ENCODE results near the gene RPAP3. TPM values are rescaled to one million over a fixed set of nuclear protein-coding genes. Genes with fewer than 3 reads are reported as not detected.

Gene RPAP3
- total RNA-seq, 1 experiment from 2014 or later = 44.3 TPM

DNA sequence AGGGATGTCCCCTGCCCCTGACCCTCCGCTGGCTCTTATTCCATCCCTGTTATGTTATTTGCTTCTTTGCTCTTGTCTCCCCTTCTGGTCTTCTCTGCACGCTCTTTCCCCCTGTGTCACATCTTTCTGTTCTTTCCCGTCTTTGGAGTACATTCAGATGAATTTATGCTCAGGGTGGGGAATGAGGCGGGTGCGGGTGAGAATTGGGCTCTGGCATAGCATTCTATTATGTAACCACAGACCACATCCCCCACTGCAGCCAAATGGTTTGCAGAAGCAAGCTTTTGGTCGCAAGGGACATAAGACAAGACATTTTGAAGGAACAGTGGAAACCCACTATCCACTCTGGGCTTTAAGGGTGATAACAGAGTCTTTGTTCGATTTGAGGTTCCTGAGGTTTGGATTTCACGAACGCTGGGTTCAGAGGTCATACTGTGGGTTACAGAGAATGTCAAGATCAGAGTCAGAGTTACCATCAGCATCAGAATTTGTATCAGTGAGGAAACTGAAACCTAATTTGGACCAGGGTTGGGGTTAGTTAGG, 15.7 kb upstream of the RPAP3 start:
- Mint-ChIP-seq H3K36me3 (no peaks in the 10 kb centered on the region), H3K4me1 (peaks cover 18% of the 10 kb centered on the region), H3K4me3 (no peak overlapping the region), H3K27me3 (ENCODE audit: low read depth) (peaks cover 61% of the 10 kb centered on the region), H3K27ac (no peak overlapping the region), H3K9me3 (no peaks in the 10 kb centered on the region)
- no peak for DNase-seq (ENCODE audit: low spot score)
- TF ChIP-seq, protein P1, sequence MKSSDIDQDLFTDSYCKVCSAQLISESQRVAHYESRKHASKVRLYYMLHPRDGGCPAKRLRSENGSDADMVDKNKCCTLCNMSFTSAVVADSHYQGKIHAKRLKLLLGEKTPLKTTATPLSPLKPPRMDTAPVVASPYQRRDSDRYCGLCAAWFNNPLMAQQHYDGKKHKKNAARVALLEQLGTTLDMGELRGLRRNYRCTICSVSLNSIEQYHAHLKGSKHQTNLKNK (CRISPR knock-in tag; IDR thresholded peaks at IDR 0.05) = no peak
- TF ChIP-seq ZNF396 (CRISPR knock-in tag; IDR thresholded peaks at IDR 0.05; ENCODE audit: borderline replicate concordance) (no peak), ATF1 (CRISPR knock-in tag; IDR thresholded peaks at IDR 0.05) (no peak), TP53 (CRISPR knock-in tag; IDR thresholded peaks at IDR 0.05) (no peak), MXD4 (CRISPR knock-in tag; IDR thresholded peaks at IDR 0.05; ENCODE audit: borderline replicate concordance) (no peak), FOXJ3 (CRISPR knock-in tag; IDR thresholded peaks at IDR 0.05; ENCODE audit: borderline replicate concordance) (no peak), TEAD1 (CRISPR knock-in tag; IDR thresholded peaks at IDR 0.05) (no peak), SMAD3 (CRISPR knock-in tag; IDR thresholded peaks at IDR 0.05; ENCODE audit: borderline replicate concordance) (no peak), ETV6 (CRISPR knock-in tag; IDR thresholded peaks at IDR 0.05) (no peak), TEAD4 (CRISPR knock-in tag; IDR thresholded peaks at IDR 0.05) (no peak), EMX1 (CRISPR knock-in tag; IDR thresholded peaks at IDR 0.05) (no peak)
- TF ChIP-seq, protein P2, sequence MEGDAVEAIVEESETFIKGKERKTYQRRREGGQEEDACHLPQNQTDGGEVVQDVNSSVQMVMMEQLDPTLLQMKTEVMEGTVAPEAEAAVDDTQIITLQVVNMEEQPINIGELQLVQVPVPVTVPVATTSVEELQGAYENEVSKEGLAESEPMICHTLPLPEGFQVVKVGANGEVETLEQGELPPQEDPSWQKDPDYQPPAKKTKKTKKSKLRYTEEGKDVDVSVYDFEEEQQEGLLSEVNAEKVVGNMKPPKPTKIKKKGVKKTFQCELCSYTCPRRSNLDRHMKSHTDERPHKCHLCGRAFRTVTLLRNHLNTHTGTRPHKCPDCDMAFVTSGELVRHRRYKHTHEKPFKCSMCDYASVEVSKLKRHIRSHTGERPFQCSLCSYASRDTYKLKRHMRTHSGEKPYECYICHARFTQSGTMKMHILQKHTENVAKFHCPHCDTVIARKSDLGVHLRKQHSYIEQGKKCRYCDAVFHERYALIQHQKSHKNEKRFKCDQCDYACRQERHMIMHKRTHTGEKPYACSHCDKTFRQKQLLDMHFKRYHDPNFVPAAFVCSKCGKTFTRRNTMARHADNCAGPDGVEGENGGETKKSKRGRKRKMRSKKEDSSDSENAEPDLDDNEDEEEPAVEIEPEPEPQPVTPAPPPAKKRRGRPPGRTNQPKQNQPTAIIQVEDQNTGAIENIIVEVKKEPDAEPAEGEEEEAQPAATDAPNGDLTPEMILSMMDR (IDR thresholded peaks at IDR 0.05) = no peak
- TF ChIP-seq, protein P3, sequence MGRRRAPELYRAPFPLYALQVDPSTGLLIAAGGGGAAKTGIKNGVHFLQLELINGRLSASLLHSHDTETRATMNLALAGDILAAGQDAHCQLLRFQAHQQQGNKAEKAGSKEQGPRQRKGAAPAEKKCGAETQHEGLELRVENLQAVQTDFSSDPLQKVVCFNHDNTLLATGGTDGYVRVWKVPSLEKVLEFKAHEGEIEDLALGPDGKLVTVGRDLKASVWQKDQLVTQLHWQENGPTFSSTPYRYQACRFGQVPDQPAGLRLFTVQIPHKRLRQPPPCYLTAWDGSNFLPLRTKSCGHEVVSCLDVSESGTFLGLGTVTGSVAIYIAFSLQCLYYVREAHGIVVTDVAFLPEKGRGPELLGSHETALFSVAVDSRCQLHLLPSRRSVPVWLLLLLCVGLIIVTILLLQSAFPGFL (CRISPR knock-in tag; IDR thresholded peaks at IDR 0.05; ENCODE audit: borderline replicate concordance) = no peak
- TF ChIP-seq, protein P4, sequence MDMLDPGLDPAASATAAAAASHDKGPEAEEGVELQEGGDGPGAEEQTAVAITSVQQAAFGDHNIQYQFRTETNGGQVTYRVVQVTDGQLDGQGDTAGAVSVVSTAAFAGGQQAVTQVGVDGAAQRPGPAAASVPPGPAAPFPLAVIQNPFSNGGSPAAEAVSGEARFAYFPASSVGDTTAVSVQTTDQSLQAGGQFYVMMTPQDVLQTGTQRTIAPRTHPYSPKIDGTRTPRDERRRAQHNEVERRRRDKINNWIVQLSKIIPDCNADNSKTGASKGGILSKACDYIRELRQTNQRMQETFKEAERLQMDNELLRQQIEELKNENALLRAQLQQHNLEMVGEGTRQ (CRISPR knock-in tag; IDR thresholded peaks at IDR 0.05) = no peak
- TF ChIP-seq, protein P5, sequence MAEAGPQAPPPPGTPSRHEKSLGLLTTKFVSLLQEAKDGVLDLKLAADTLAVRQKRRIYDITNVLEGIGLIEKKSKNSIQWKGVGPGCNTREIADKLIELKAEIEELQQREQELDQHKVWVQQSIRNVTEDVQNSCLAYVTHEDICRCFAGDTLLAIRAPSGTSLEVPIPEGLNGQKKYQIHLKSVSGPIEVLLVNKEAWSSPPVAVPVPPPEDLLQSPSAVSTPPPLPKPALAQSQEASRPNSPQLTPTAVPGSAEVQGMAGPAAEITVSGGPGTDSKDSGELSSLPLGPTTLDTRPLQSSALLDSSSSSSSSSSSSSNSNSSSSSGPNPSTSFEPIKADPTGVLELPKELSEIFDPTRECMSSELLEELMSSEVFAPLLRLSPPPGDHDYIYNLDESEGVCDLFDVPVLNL (CRISPR knock-in tag; IDR thresholded peaks at IDR 0.05; ENCODE audit: borderline replicate concordance, low read depth) = no peak
- TF ChIP-seq, protein P6, sequence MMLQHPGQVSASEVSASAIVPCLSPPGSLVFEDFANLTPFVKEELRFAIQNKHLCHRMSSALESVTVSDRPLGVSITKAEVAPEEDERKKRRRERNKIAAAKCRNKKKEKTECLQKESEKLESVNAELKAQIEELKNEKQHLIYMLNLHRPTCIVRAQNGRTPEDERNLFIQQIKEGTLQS (CRISPR knock-in tag; conservative IDR thresholded peaks at IDR 0.05) = no peak
- ChIA-PET POLR2A (no interaction called here), CTCF (interaction anchor here (0.9 kb wide), 1 partner anchor 23 kb away, joined by 3 read pairs; no protein-coding TSS in a partner anchor)
- ATAC-seq = no peak

DNA sequence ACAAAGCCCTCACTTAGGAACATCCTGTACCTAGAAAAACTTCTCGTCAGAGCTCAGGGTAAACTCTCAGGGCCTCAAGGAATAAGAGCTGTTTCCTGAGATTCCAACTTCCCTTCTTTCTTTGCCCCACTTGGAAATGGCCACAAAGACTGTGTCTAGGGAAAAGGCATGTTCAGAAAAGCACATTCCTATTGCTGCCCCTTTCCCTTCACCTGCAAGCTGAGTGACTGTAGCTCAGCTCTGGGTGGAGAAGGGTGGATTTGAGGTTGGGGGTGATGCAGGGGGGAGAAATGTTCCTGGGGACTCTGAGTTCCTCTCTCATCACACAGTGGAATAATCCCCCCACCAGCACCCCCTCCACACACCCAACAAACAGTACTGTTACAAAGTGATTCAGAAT, 12.7 kb upstream of the RPAP3 start:
- DNase-seq (ENCODE audit: low spot score) = no peak
- ATAC-seq = no peak
- no peaks in the 10 kb centered on the region for H3K9me3 Mint-ChIP-seq
- H3K27ac Mint-ChIP-seq = no peak overlapping the region
- peaks cover 29% of the 10 kb centered on the region for H3K4me1 Mint-ChIP-seq
- ChIA-PET CTCF (interaction anchor here (0.6 to 8.3 kb wide), 16 partner anchors 10 to 1429 kb away, joined by 3 to 104 read pairs (median 4); partner anchors contain the start of genes RAPGEF3, SLC48A1 and VDR), POLR2A (no interaction called here)
- peaks cover 77% of the 10 kb centered on the region for H3K27me3 Mint-ChIP-seq (ENCODE audit: low read depth)
- no peak overlapping the region for H3K4me3 Mint-ChIP-seq
- TF ChIP-seq, protein P7, sequence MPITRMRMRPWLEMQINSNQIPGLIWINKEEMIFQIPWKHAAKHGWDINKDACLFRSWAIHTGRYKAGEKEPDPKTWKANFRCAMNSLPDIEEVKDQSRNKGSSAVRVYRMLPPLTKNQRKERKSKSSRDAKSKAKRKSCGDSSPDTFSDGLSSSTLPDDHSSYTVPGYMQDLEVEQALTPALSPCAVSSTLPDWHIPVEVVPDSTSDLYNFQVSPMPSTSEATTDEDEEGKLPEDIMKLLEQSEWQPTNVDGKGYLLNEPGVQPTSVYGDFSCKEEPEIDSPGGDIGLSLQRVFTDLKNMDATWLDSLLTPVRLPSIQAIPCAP (CRISPR knock-in tag; IDR thresholded peaks at IDR 0.05) = no peak
- TF ChIP-seq, protein P8, sequence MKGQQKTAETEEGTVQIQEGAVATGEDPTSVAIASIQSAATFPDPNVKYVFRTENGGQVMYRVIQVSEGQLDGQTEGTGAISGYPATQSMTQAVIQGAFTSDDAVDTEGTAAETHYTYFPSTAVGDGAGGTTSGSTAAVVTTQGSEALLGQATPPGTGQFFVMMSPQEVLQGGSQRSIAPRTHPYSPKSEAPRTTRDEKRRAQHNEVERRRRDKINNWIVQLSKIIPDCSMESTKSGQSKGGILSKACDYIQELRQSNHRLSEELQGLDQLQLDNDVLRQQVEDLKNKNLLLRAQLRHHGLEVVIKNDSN (CRISPR knock-in tag; IDR thresholded peaks at IDR 0.05) = no peak
- no peak for TF ChIP-seq SP1 (CRISPR knock-in tag; conservative IDR thresholded peaks at IDR 0.05)
- TF ChIP-seq ZNF416 (CRISPR knock-in tag; IDR thresholded peaks at IDR 0.05) = no peak
- no peak for TF ChIP-seq ZNF219 (CRISPR knock-in tag; IDR thresholded peaks at IDR 0.05; ENCODE audit: borderline replicate concordance)
- TF ChIP-seq, protein P9, sequence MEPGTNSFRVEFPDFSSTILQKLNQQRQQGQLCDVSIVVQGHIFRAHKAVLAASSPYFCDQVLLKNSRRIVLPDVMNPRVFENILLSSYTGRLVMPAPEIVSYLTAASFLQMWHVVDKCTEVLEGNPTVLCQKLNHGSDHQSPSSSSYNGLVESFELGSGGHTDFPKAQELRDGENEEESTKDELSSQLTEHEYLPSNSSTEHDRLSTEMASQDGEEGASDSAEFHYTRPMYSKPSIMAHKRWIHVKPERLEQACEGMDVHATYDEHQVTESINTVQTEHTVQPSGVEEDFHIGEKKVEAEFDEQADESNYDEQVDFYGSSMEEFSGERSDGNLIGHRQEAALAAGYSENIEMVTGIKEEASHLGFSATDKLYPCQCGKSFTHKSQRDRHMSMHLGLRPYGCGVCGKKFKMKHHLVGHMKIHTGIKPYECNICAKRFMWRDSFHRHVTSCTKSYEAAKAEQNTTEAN (CRISPR knock-in tag; IDR thresholded peaks at IDR 0.05) = no peak
- TF ChIP-seq RELA (CRISPR knock-in tag; IDR thresholded peaks at IDR 0.05; ENCODE audit: borderline replicate concordance) = no peak
- TF ChIP-seq, protein P10, sequence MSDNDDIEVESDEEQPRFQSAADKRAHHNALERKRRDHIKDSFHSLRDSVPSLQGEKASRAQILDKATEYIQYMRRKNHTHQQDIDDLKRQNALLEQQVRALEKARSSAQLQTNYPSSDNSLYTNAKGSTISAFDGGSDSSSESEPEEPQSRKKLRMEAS (CRISPR knock-in tag; IDR thresholded peaks at IDR 0.05) = no peak
- TF ChIP-seq GABPB1 (CRISPR knock-in tag; IDR thresholded peaks at IDR 0.05) = no peak
- no peak for TF ChIP-seq CREB1 (CRISPR knock-in tag; IDR thresholded peaks at IDR 0.05)
- no peak for TF ChIP-seq FOXP1 (CRISPR knock-in tag; IDR thresholded peaks at IDR 0.05; ENCODE audit: borderline replicate concordance)
- no peak for TF ChIP-seq KAT7 (CRISPR knock-in tag; IDR thresholded peaks at IDR 0.05; ENCODE audit: borderline replicate concordance)
- H3K36me3 Mint-ChIP-seq = no peaks in the 10 kb centered on the region
